Measurements from ENCODE around the gene CLDN18. TPM values are rescaled to one million over a fixed set of nuclear protein-coding genes. Genes with fewer than 3 reads are reported as not detected.

The CLDN18 gene
- total and polyA plus RNA-seq, 10 of the 15 experiments (the other 5 are each of a cell fraction or from before 2014, with no cell fraction given): 0.05 to 0.28 (median 0.18) TPM; not detected in 1

- TF ChIP-seq ZBTB11 (CRISPR knock-in tag; IDR thresholded peaks at IDR 0.05): no peak
- no peak for TF ChIP-seq FOS (IDR thresholded peaks at IDR 0.05; ENCODE audit: borderline replicate concordance, extremely low read depth, insufficient read length)
Measured at GRCh38 chr3:138081371-138082084, 71.6 kb downstream of the CLDN18 start (continued).

- CTCF ChIA-PET: interaction anchor here (1.3 to 1.5 kb wide), 2 partner anchors 12 to 36 kb away, joined by 3 to 8 read pairs; no protein-coding TSS in a partner anchor
- 40% methylated on average over 7 of the region's 8 CpGs for WGBS (ENCODE audit: insufficient coverage, insufficient replicate concordance, low lambda C conversion rate, missing lambda C conversion rate)
- DNase-seq (ENCODE audit: low read depth, low spot score) (peak; percentile 27), ATAC-seq (peak; percentile 77), FAIRE-seq (peak; percentile 84)
- in situ Hi-C loops (cut with MboI): no loop called here
- Histone ChIP-seq H3K9ac (ENCODE audit: control insufficient read depth, insufficient read depth, low read length) (no peak overlapping the region), H3K4me3 (no peak overlapping the region), H4K20me1 (ENCODE audit: control insufficient read depth, insufficient read depth) (no peaks in the 10 kb centered on the region), H3K79me2 (ENCODE audit: control insufficient read depth, insufficient read depth, low read length) (no peaks in the 10 kb centered on the region), H3K4me1 (ENCODE audit: control insufficient read depth, insufficient read depth, low read length) (peaks cover 8% of the 10 kb centered on the region), H3K36me3 (ENCODE audit: control insufficient read depth in 2 of 2, insufficient read depth in 2 of 2, low read length in 1 of 2) (no peaks in the 10 kb centered on the region), H3K4me2 (ENCODE audit: control insufficient read depth, insufficient read depth) (0 out of 2 replicates have a peak overlapping the region, but pooled peaks have one; percentile 33), H3K27ac (ENCODE audit: control insufficient read depth, insufficient read depth) (no peak overlapping the region), H3K9me3 (replicated peaks; ENCODE audit: control insufficient read depth, insufficient read depth, low read length) (no peaks in the 10 kb centered on the region), H3K27me3 (replicated peaks in 1 of 2; ENCODE audit: control insufficient read depth in 2 of 2, insufficient read depth in 2 of 2, low read length in 1 of 2) (peaks cover 0 to 2% of the 10 kb centered on the region in 2 experiments; a peak in 2 of 4 replicates), H2AFZ (ENCODE audit: control insufficient read depth, low read depth, low read length) (no peak overlapping the region)
- TF ChIP-seq NFYB (IDR thresholded peaks at IDR 0.05; ENCODE audit: insufficient read depth, low read depth, low read length) (peak; percentile 69), RUNX3 (IDR thresholded peaks at IDR 0.05; ENCODE audit: low read length) (0 out of 2 replicates have a peak, but pooled peaks have one; percentile 19), CUX1 (IDR thresholded peaks at IDR 0.05; ENCODE audit: insufficient replicate concordance, low read depth, low read length) (no peak), TARDBP (IDR thresholded peaks at IDR 0.05; ENCODE audit: borderline replicate concordance) (no peak), TCF12 (IDR thresholded peaks at IDR 0.05; ENCODE audit: low read depth, low read length) (no peak), SRF (IDR thresholded peaks at IDR 0.05; ENCODE audit: low read depth in 2 of 2, low read length in 2 of 2) (peak in 1 of 2 experiments; percentile 76; a peak in 2 of 4 replicates)
- RAD21 ChIA-PET (ENCODE audit: unreplicated experiment): interaction anchor here (0.9 kb wide), 1 partner anchor 9 kb away, joined by 3 read pairs; no protein-coding TSS in a partner anchor
- SMC1A ChIA-PET (ENCODE audit: uncharacterized antibody, unreplicated experiment): no interaction called here
- intact Hi-C loops (cut with micrococcal nuclease; ENCODE audit: unreplicated experiment): no loop called here
- BruUV-seq (replicated peaks): no TSS peak
- POLR2A ChIA-PET: no interaction called here
Measured at GRCh38 chr3:138082085-138082991, 72.4 kb downstream of the CLDN18 start.

All from GM12878 (cell line).